C4-2B (cell line): Measurements from ENCODE around the gene MAP7D1.

Experiments used
- CTCF ChIP-seq: fragments of 450-650 bp; conservative IDR thresholded peaks from 2 replicates; pipeline ENCODE4 v1.5.1; 2017; ENCODE audit warnings: mild to moderate bottlenecking
- ZFX ChIP-seq: fragments of 450-650 bp; IDR thresholded peaks from 2 replicates; pipeline ENCODE4 v1.6.1; 2017

GRCh38 chr1:36203554-36204346, 47.8 kb downstream of the MAP7D1 start:
- no peak for TF ChIP-seq CTCF
- TF ChIP-seq ZFX = no peak
